NAMALWA (cell line): Measurements from ENCODE around the gene LYZL1.
"Not testable (repeated sequence)": the region's sequence is repeated elsewhere in the genome, so short reads cannot be mapped to it uniquely, and the experiment has no call there.

Experiments
- DNase-seq: peaks from one replicate; pipeline ENCODE4 v3.0.0-alpha.2; 2015; ENCODE audit warnings: low spot score

LYZL1 gene

GRCh38 chr10:29308142-29308541, 19.3 kb downstream of the LYZL1 start:
- DNase-seq: not testable (repeated sequence)

GRCh38 chr10:29309465-29309864, 20.6 kb downstream of the LYZL1 start:
- DNase-seq: no peak

- DNase-seq: not testable (repeated sequence)
Measured at GRCh38 chr10:29310463-29310862, 21.6 kb downstream of the LYZL1 start.

GRCh38 chr10:29313071-29313470, 24.2 kb downstream of the LYZL1 start:
- DNase-seq: no peak

- no peak for DNase-seq
Measured at GRCh38 chr10:29314726-29315125, 25.9 kb downstream of the LYZL1 start.

- no peak for DNase-seq
Measured at GRCh38 chr10:29315814-29316213, 26.9 kb downstream of the LYZL1 start.

GRCh38 chr10:29316308-29317026, 27.6 kb downstream of the LYZL1 start:
- DNase-seq: no peak

GRCh38 chr10:29317027-29317420, 28.2 kb downstream of the LYZL1 start:
- DNase-seq: no peak

- DNase-seq: no peak
Measured at GRCh38 chr10:29317423-29318021, 28.7 kb downstream of the LYZL1 start.

- DNase-seq: not testable (repeated sequence)
Measured at GRCh38 chr10:29318141-29319071, 29.5 kb downstream of the LYZL1 start.

GRCh38 chr10:29319205-29319781, 30.4 kb downstream of the LYZL1 start:
- DNase-seq: no peak

- DNase-seq: not testable (repeated sequence)
Measured at GRCh38 chr10:29320680-29321121, 31.8 kb downstream of the LYZL1 start.

GRCh38 chr10:29321656-29322055, 32.8 kb downstream of the LYZL1 start:
- no peak for DNase-seq

- DNase-seq: no peak
Measured at GRCh38 chr10:29322918-29323317, 34.0 kb downstream of the LYZL1 start.

- DNase-seq: no peak
Measured at GRCh38 chr10:29323367-29323766, 34.5 kb downstream of the LYZL1 start.

GRCh38 chr10:29324220-29324841, 35.5 kb downstream of the LYZL1 start:
- no peak for DNase-seq

GRCh38 chr10:29326299-29326698, 37.4 kb downstream of the LYZL1 start:
- no peak for DNase-seq

- no peak for DNase-seq
Measured at GRCh38 chr10:29326886-29327745, 38.2 kb downstream of the LYZL1 start.

GRCh38 chr10:29327746-29328102, 38.9 kb downstream of the LYZL1 start:
- DNase-seq: no peak

GRCh38 chr10:29328983-29329382, 40.1 kb downstream of the LYZL1 start:
- DNase-seq: no peak

GRCh38 chr10:29329420-29329819, 40.5 kb downstream of the LYZL1 start:
- DNase-seq: no peak
